ENCODE data around the gene MGAT4A. TPM values are rescaled to one million over a fixed set of nuclear protein-coding genes. Genes with fewer than 3 reads are reported as not detected.

The MGAT4A gene
- total and polyA plus RNA-seq, 2 experiments from 2014 or later = 4.1 to 5.8 TPM

GRCh38 chr2:98693477-98693876 is 37.5 kb downstream of the MGAT4A start:
- TF ChIP-seq, protein P1, sequence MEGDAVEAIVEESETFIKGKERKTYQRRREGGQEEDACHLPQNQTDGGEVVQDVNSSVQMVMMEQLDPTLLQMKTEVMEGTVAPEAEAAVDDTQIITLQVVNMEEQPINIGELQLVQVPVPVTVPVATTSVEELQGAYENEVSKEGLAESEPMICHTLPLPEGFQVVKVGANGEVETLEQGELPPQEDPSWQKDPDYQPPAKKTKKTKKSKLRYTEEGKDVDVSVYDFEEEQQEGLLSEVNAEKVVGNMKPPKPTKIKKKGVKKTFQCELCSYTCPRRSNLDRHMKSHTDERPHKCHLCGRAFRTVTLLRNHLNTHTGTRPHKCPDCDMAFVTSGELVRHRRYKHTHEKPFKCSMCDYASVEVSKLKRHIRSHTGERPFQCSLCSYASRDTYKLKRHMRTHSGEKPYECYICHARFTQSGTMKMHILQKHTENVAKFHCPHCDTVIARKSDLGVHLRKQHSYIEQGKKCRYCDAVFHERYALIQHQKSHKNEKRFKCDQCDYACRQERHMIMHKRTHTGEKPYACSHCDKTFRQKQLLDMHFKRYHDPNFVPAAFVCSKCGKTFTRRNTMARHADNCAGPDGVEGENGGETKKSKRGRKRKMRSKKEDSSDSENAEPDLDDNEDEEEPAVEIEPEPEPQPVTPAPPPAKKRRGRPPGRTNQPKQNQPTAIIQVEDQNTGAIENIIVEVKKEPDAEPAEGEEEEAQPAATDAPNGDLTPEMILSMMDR (IDR thresholded peaks at IDR 0.05; ENCODE audit: low read depth, low read length) = no peak
- Histone ChIP-seq H3K4me1 (ENCODE audit: low read depth) (no peaks in the 10 kb centered on the region), H3K27me3 (no peaks in the 10 kb centered on the region), H3K27ac (no peak overlapping the region), H3K36me3 (no peaks in the 10 kb centered on the region), H3K4me3 (no peak overlapping the region), H3K9me3 (ENCODE audit: low read depth) (no peaks in the 10 kb centered on the region)
- no peak for DNase-seq (ENCODE audit: low read depth in 1 of 2, low spot score in 1 of 2)

- TF ChIP-seq, protein P1 (IDR thresholded peaks at IDR 0.05; ENCODE audit: low read depth, low read length) = no peak
- no peaks in the 10 kb centered on the region for H3K36me3 ChIP-seq
- H3K27ac ChIP-seq = no peak overlapping the region
- no peaks in the 10 kb centered on the region for H3K4me1 ChIP-seq (ENCODE audit: low read depth)
- no peaks in the 10 kb centered on the region for H3K27me3 ChIP-seq
- H3K9me3 ChIP-seq (ENCODE audit: low read depth) = no peaks in the 10 kb centered on the region
- no peak overlapping the region for H3K4me3 ChIP-seq
- no peak for DNase-seq (ENCODE audit: low read depth in 1 of 2, low spot score in 1 of 2)
Observed at GRCh38 chr2:98692090-98693054, 38.6 kb downstream of the MGAT4A start.

- Histone ChIP-seq H3K36me3 (no peaks in the 10 kb centered on the region), H3K27me3 (no peaks in the 10 kb centered on the region), H3K4me3 (no peak overlapping the region), H3K27ac (no peak overlapping the region), H3K4me1 (ENCODE audit: low read depth) (no peaks in the 10 kb centered on the region), H3K9me3 (ENCODE audit: low read depth) (no peaks in the 10 kb centered on the region)
- DNase-seq (ENCODE audit: low read depth in 1 of 2, low spot score in 1 of 2) = no peak
- TF ChIP-seq, protein P1 (IDR thresholded peaks at IDR 0.05; ENCODE audit: low read depth, low read length) = no peak
Observed at GRCh38 chr2:98691303-98691702, 39.6 kb downstream of the MGAT4A start.

- TF ChIP-seq, protein P1 (IDR thresholded peaks at IDR 0.05; ENCODE audit: low read depth, low read length) = no peak
- Histone ChIP-seq H3K4me1 (ENCODE audit: low read depth) (no peaks in the 10 kb centered on the region), H3K27me3 (no peaks in the 10 kb centered on the region), H3K36me3 (no peaks in the 10 kb centered on the region), H3K9me3 (ENCODE audit: low read depth) (no peaks in the 10 kb centered on the region), H3K4me3 (no peak overlapping the region), H3K27ac (no peak overlapping the region)
- DNase-seq (ENCODE audit: low read depth in 1 of 2, low spot score in 1 of 2) = no peak
Observed at GRCh38 chr2:98685930-98686887, 44.7 kb downstream of the MGAT4A start.

GRCh38 chr2:98683728-98684127 is 47.2 kb downstream of the MGAT4A start:
- TF ChIP-seq, protein P1 (IDR thresholded peaks at IDR 0.05; ENCODE audit: low read depth, low read length) = no peak
- Histone ChIP-seq H3K27me3 (no peaks in the 10 kb centered on the region), H3K9me3 (ENCODE audit: low read depth) (no peaks in the 10 kb centered on the region), H3K4me3 (no peak overlapping the region), H3K27ac (no peak overlapping the region), H3K4me1 (ENCODE audit: low read depth) (no peaks in the 10 kb centered on the region), H3K36me3 (no peaks in the 10 kb centered on the region)
- no peak for DNase-seq (ENCODE audit: low read depth in 1 of 2, low spot score in 1 of 2)
